ENCODE measurements around the gene PLCG2.
"Not testable (repeated sequence)": the region's sequence is repeated elsewhere in the genome, so short reads cannot be mapped to it uniquely, and the experiment has no call there.

PLCG2 gene

DNA sequence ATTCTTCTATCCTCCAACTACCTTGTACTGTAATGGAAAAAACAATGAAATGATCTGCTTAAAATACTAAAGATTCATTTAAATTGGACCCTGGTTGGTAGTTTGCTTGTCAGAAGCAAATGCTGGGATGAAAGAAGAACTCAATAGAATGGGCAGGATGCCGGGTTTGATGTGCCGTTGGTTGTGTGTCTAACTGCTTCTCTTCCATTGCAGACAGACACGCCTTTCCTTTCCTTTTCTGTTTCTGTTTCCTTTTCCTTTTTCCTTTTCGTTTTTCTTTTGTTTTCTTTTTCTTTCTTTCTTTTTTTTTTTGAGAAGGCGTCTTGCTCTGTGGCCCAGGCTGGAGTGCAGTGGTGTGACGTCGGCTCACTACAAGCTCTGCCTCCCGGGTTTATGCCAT, 64.6 kb downstream of the PLCG2 start:
- no peak for DNase-seq (ENCODE audit: low spot score)

DNA sequence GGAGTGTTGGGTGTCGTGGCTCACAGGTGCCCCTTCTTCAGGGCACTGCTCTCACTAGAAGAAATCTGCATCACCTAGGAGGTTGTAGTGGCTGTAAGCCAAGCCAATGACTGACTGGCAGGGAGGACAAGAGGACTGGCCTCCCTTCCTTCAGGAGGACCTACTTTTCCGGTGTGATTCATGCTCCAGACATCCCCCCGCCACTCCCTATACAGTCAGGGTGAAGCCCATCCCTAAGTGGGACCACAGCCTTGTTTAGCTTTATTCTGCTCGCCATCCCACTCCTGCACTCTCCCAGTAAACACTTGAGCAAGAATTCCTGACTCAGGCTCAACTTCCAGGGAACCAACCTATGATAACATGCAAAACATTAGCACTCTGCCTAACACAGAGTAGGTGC, 67.0 kb downstream of the PLCG2 start:
- no peak for DNase-seq (ENCODE audit: low spot score)

DNA sequence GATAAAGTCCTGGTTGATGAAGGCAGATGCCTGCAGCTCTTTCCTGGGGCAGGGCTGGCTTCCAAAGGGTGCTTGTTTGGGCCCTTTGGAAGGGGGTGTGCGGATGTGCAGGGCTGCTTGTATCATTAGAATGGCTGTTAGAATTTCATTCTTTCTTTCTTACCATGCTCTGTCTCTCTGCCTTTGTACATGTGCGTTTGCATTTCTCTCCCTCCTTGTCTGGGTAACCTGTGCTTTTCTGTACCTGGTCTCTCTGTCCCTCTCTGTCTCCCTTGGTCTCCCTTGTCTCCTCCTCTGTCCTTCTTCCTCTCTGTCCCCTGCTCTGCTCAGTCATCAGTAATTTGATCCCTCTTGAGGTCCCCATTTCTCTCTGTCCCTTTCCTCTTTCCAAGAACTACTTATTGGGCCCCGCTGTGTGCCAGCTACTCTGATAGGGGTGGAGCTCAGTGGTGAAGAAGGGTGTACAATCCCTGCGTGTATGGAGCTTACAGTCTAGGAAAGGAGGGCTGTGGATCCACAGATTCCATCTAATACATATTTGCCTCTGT, 69.3 kb downstream of the PLCG2 start:
- DNase-seq (ENCODE audit: low spot score): no peak

DNA sequence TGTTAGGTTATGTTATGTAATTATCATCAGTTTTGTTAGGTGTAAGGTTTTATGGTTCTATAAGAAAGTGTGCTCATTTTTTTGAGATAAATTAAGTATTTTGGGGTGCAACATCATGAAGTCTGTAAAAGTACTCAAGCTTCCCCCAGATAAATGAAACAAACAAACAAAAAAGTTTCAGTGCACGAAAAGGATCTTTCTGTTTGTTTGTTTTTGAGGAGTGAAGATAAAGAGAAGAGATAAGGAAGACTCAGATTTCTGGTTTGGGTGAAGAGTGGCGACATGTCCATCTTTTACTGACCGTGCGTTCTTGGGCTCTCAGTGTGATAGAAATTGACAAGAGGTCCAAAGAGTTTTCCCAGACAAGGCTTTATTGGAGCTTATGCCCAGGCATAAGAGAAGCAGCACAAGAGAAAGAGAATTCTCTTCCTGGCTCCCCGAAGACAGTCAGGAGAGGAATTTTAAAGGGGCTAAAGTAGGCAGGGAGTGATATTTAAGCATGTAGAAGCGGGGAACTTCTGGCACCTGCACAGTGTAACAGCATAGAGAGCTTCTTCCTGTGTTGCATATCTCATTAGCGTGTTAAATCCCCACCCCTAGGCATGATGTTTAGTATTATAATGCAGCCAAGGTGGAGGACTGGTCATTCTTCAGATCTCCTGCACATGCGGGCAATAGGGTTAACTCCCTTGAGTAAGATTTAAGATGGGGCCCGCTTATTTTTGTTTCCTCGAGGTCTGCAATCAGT, 71.3 kb downstream of the PLCG2 start:
- no peak for DNase-seq (ENCODE audit: low spot score)

DNA sequence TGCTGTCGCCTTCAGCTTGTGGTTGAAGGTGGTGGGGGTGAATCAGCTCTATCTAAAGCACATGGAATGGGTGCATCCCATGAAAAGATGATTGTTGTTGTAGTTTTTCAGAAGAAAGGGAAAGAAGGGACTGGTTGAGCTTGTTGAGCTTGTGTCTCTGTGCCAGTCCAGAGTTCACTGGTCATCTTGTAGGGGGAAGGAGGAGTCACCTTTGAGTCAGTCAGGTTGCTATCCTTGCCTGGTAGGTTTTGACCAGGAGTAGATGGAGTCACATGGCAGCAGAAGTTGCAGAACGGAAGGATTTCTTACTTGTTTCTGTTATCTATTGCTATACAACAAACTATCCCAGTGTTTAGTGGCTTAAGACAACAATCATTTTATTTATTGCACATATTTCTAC, 73.3 kb downstream of the PLCG2 start:
- DNase-seq (ENCODE audit: low spot score): no peak

DNA sequence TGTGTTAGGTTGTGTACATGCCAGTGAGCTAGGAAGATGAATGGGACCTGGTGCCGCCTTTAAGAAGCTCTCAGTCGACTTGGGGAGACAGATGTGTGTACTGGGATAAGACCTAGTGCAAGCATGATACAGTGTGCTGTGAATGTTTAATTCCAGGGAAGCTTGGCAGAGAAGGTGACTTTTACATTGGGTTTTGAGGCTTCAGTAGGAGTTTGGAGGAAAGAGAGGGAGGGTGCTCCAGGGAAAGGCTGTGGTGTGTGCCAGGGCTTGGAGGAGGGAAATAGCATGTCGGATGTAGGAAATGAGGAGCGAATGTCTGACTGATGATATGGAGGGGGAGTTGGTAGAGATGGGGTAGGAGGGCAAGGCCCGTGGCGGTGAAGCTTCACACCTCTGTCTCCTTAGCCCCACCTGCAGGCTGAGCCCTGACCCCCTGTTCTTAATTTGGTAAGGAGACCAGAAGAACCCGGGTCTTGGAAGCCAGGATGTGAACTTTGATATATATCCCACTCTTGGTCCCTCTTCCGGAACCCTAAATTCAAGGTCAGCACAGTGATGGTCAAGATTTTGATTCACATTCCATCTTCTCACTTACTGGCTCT, 76.6 kb downstream of the PLCG2 start:
- no peak for DNase-seq (ENCODE audit: low spot score)

DNA sequence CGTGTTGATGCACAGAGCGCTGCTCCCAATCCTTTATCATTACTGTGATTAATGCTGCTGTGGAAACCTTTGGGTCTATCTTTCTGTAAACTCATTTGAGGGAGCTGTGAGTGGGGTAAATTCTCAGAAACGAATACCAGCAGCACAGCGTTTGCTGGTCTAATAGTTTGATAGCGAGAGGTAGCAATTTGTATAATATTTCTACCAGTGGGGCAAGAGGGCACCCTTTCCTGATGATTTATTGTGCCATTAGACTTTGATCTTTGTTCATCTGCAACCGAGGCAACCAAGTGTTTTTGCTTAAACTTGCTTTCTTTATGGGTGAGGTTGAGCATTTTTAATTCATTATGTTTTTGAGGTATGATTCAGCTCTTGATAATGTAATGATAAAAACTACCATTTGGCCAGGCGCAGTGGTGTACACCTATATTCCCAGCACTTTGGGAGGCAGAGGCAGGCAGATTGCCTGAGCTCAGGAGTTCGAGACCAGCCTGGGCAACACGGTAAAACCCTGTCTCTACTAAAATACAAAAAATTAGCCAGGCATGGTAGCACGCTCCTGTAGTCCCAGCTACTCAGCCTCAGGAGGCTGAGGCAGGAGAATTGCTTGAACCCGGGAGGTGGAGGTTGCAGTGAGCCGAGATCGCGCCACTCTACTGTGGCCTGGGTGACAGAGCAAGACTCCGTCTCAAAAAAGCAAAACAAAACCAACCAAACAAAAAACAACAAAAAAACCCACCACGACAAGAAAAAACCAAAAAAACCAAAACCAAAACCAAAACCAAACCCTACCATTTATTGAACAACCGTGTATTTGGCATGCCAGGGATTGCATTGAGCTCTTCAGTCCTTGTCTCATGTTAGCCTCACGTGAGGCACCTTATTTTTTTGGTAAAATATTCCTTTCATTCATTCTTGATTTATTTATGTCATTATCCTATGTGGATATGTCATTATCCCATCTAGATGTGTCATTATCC, 81.5 kb downstream of the PLCG2 start:
- no peak for DNase-seq (ENCODE audit: low spot score)

DNA sequence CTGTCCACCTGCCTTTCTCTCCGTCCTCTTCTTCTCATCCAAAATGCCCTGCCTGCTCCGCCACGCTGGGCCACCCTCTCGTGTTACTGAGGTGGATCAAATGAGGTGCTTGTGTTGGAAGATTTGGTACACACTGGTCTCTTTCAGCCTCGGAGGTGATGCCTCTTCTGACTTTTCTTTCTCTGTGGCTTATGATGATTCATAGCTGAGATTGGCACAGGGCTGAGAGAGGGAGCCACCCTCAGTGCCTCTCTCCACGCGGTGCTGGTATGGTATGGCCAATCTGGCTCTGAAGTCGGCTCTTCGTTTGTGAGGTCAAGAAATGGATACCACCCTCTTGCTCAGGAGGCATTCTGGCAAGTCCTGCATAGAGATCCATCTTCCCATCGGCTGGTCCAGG, 82.4 kb downstream of the PLCG2 start:
- no peak for DNase-seq (ENCODE audit: low spot score)

DNA sequence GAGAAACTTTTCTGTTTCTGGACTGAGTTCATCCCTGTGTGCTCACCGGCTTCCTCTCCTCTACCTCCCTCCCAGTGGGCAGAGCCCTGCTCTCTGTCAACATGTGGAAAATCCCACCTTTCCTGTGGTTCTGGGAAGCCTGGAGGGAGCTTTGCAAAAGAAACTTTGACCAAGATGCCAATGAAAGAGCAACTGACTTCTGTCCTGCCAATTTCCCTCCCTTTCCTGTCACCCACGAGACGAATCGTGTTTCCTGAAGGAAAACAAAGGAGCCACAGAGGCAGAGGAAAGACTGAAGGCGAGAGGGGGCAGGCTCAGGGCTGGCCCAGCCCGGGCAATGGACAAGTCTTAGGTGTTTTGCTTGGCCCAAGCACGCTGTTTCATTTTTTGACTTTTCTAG, 82.8 kb downstream of the PLCG2 start:
- DNase-seq (ENCODE audit: low spot score): no peak

DNA sequence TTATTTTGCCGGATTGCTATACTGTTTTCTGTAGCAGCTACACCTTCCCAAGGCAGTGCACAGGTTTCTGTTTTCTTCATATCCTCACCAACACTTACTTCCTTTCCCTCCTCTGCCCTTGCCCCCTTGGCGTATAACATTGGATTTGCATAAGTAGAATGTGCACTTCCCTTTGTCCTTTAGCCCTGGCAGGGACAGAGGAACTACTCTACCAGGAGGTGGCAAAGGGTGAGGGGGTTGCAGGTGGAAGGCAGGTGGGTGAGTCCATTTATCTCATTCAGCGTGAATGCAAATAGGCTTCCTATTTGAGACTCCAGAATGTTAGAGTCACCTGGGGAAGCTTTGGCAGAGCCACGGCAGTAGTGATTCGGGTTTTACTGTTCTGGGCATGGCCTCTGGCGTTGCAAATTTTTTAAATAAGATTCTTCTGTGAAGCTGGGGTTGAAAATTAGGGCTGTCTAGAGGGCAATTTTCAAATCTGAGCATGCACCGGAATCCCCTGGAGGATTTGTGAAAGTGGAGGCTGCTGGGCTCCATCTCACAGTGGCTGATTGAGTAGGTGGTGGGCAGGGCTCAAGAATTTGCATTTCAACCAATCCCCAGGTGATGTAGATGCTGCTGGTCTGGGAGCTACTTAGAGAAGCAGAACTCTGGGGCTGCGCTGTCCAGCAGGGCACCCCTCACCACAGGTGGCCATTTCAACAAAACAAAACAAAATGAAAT, 84.7 kb downstream of the PLCG2 start:
- DNase-seq (ENCODE audit: low spot score): peak; percentile 88

DNA sequence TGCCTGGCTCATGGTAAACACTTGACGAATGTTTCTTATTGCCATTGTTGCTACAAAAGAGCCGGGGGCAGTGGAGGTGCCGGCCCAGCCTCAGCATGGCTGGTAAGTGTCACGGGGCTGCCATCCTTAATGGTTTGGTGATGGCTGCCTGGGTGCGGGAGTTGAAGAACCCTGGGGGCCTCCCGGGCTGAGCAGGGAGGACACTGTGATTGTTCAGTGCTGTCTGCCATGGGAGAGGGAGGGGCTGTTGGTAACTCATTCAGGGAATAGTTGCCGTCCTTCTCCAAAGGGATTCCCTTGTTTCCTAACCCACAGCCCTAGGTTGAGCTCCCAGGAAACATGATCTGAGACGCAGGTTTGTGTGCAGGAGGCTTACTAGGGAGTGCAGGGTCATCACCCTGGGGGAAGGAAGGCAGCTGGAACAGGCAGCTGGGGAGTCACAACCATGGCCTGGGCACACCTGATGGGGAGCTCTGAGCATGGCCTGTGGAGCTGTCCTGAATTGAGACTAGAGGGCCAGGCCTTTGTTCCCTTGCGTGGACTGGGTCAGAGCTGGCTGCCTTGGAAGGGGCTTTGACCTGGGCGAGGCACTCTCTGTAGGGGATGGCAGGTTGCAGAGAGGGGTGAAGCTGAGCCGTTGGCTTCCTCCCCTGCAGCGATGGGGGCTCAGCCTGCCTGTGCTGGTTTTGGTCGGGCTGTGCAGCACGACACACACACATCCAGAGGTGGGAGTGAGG, 85.7 kb downstream of the PLCG2 start:
- DNase-seq (ENCODE audit: low spot score): peak; percentile 16

DNA sequence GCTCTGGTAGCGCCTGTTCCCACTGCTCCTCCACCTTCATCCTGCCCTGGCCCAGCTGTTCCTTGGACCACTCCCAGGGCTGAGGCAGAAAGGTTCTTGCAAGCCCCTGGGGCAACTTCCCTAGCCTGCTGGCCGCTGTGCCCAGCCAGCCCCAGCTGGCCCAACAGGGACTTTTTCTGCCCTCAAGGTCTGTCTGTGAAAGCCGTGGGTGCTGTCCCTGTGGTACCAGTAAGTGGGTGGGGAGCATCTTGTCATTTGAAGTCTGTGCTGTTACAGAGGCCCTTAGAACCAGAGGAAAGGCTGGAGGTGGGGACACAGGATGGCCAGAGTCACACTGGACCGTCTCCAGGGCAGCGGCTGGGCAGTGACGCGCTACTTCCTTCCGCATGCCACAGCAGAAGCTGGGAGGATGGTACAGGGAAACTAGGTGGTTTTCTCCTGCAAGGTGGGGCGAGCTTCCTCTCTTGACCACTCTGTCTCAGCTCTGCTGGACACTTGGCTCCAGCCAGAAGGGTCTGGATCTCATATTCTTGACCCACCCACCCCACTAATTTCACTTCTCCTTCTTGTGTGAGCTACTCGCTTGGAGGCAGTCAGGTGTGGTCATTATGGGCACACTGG, 87.8 kb downstream of the PLCG2 start:
- no peak for DNase-seq (ENCODE audit: low spot score)

DNA sequence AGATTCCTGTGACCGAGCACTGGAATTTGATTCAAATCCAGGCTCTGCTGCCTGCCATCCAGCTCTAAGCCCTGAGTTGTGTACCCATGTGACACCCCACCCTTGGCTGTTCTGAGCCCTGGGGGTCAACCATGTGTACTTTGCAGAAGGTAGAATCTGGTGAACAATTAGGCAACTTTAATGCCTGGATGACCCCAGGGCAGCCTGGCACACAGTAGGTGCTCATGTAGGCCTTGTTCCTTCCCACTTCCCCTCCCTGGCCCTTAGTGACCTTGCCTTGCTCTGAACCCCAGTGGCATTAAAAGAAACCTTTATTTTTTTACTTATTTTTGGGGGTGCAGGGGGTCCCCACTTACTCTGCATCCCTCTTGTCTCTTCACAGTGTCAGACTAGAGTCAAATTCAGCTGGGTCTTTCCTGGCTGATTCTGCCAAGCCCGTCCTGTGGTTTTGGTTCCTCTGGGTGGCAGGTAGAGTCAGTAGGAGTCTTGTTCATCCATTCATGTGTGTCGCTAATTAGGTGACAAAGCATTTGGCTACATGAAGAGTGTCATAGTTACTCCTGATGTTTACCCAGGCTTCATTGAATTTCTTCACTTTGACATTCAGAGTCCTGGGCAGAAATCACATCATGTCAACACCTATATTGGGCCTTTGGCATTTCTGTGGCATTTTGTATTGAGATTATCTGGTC, 89.1 kb downstream of the PLCG2 start:
- DNase-seq (ENCODE audit: low spot score): no peak

DNA sequence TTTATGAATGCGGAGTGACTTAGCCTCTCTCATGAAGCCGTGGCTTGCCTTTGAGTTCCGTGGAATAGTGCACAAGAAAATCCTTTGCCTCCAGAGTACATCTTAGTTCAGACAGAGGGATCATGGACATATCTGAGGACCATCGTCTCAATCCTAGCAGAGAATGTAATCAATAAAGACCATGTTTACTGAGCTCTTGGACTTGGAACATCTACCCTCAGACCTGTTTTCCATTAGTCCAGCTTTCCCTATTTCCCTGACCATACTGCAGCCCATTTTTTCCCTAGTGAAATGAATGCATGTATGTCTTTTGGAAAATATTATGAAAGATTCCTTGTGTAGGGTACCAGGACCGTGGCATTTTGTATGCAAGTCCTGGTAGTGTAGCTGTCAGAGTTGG, 90.2 kb downstream of the PLCG2 start:
- no peak for DNase-seq (ENCODE audit: low spot score)

DNA sequence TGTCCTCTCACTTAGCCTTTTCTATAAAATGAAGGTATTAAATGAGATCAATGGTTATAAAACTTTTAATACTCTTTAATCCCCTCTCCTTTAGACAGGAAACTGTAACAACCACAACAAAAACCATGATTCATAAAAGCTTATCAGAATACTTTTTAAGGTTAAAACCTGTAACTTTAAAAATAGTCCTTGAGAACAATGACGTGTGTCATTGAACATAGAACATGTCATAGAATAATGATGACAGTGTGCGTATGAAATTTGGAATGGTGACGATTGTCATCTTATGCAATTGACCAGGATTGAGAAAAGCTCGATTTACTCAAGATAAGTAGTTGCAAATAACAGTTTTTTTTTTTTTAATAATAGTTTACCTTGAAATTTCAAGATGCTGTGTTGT, 94.1 kb downstream of the PLCG2 start:
- DNase-seq (ENCODE audit: low spot score): no peak

DNA sequence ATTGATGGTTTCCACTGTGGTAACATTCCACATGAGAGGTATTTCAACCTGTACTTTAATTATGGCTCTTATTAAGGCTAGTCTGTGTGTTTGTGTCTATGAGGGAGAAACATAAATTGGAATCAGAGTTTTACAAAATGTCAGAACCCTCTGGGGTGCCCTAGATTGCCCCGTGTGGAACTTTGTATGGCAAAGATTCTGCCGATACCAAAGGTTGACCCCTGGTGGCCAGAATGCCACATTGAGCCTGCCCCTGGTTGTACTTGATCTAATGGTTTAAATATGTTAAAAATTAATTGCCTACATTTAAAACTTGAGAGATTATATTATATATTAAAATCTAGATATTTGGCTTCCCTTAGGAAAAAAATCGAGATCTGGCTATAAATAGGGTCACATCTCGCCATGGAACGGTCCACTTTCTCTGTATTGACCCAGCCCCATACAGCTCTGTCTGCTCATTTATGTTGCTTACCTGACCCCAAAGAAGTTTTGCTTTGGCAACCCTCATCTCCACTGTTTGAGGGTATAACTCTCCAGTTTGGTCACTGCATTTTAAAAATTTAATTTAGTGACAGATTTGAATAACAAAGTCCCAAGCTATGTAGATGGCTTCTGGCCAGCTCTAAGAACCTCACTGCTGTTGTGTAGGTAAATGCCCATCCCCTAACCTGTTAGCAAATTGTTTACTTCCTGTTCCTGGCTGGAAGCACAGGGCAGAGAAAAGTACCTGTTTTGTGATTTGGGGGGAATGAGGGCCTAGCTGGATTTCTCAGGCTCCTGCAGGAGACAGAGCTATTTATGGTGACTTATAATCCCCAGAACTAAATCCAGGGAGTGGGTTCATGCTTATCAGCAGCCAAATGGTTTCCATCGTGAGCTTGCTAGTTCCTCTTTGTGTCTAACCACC, 95.0 kb downstream of the PLCG2 start:
- peak; percentile 69 for DNase-seq (ENCODE audit: low spot score)

DNA sequence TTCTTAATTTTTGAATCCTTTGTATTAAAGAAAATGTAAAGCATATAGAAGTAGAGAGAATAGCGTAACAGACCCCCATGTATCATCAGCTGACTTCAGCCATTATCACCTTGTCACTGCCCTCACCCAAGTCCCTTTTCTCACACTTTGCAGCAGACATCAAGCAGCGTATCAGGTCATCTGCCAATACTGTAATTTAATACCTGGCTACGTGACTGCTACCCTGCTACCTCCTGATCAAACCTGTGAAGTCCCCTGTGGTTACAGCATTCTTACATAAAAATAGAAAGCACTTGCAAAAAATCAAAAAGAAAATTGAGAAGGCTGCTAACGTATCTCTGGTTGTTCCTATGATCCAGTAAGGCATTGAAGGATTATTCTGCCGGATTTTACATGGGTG, 96.4 kb downstream of the PLCG2 start:
- no peak for DNase-seq (ENCODE audit: low spot score)

DNA sequence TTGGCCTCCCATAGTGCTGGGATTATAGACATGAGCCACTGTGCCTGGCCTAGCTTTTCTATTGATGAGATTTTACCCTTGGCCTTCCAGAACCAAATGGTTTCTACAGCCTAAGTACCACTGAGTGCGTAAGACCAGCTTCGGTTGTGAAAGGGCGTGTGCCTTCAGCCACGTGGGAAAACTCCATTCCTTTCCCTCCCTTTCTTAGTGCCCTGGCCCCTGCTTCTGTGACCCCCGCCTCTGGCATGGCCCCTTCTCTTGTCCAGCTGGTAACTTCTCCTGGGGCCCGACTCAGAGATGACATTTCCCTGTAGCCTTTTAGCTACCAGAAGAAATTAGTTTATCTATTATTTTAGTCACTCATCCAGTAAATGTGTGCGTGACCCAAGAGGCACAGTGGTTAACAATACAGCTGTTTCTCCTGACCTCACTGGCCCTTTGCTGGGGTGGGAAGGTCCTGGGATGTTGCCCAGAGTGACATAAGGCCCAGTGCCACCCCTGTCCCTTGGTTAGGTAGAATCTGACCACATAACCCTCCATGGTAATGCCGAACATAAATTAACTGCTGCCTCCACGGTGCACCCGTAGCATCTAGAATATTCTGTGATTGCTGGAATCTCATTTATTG, 97.3 kb downstream of the PLCG2 start:
- DNase-seq (ENCODE audit: low spot score): no peak

DNA sequence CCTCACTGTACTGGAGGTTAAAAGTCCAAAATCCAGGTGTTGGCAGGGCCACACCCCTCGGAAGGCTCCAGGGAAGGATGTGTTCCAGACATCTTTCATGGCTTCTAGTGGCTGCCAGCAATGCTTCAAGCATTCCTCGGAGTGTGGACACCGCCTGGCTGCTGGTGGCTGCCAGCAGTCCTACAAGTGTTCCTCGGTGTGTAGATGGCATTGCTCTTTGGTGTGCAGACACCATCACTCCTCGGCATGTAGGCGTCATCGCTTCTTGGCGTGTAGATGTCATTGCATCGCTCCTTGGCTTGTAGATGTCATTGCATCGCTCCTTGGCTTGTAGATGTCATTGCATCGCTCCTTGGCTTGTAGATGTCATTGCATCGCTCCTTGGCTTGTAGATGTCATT, 98.4 kb downstream of the PLCG2 start:
- not testable (repeated sequence) for DNase-seq (ENCODE audit: low spot score)
